Small intestine (tissue), 7 donors: Measurements from ENCODE around the gene SMYD3. TPM values are rescaled to one million over a fixed set of nuclear protein-coding genes. Genes with fewer than 3 reads are reported as not detected.
A peak's percentile ranks its signal among the peaks of the same experiment; 100 is the strongest.

Source experiments
- DNase-seq, 2 donors: peaks; one replicate each; pipeline versions ENCODE4 v3.0.0 to v3.0.0-alpha.2; 2013
- FAIRE-seq: peaks from 2 replicates; lab custom pipeline; 2012; peaks lifted over from hg19 to GRCh38; lab: Jason Lieb, UNC
- H3K27ac ChIP-seq, 3 donors: one replicate each; pipeline ENCODE4 v1.5.1; 2013; ENCODE audit warnings: low read length in 2 of 3, mild to moderate bottlenecking in 2 of 3, control low read depth in 1 of 3, inconsistent platforms in 1 of 3, low read depth in 1 of 3, moderate library complexity in 1 of 3
- H3K27me3 ChIP-seq, 3 donors: one replicate each; pipeline ENCODE4 v1.6.1; 2013; ENCODE audit warnings: low read length in 3 of 3, inconsistent platforms in 1 of 3; ENCODE audit not compliant: control insufficient read depth in 3 of 3, insufficient read depth in 3 of 3
- H3K36me3 ChIP-seq, 3 donors: one replicate each; pipeline ENCODE4 v1.6.1; 2013; ENCODE audit warnings: low read length in 3 of 3, inconsistent platforms in 1 of 3, low read depth in 1 of 3, mild to moderate bottlenecking in 1 of 3, moderate library complexity in 1 of 3; ENCODE audit not compliant: control insufficient read depth in 3 of 3, insufficient read depth in 2 of 3
- H3K4me1 ChIP-seq, 3 donors: one replicate each; pipeline ENCODE4 v1.6.1; 2013; ENCODE audit warnings: low read length in 2 of 3, inconsistent platforms in 1 of 3, low read depth in 1 of 3, mild to moderate bottlenecking in 1 of 3, moderate library complexity in 1 of 3; ENCODE audit not compliant: control insufficient read depth in 3 of 3, insufficient read depth in 2 of 3
- H3K4me3 ChIP-seq, 3 donors: one replicate each; pipeline ENCODE4 v1.5.1; 2013; ENCODE audit warnings: low read length in 3 of 3, control low read depth in 1 of 3, inconsistent platforms in 1 of 3, low read depth in 1 of 3, mild to moderate bottlenecking in 1 of 3, moderate library complexity in 1 of 3
- H3K9me3 ChIP-seq, 2 donors: one replicate each; pipeline ENCODE4 v1.6.1; 2013; ENCODE audit warnings: low read depth in 1 of 2, low read length in 1 of 2; ENCODE audit not compliant: control insufficient read depth in 2 of 2, insufficient read depth in 1 of 2
- WGBS, 3 donors: extraction: QIAGEN DNeasy Blood & Tissue Kit; methylation state at CpG; one replicate each; pipeline ENCODE4 v1.1.7; 2013; 5-methylcytosine and 5-hydroxymethylcytosine counted together
- polyA plus RNA-seq, 4 donors: library from polyadenylated mRNA; stranded (reverse) in 3 of 4; unstranded in 1 of 4; fragments of 200-250 nt in 3 of 4; fragments of 120-200 nt in 1 of 4; gene quantifications; one replicate each; pipeline versions ENCODE4 v1.2.1 to v1.2.3, GENCODE V29; 2013
- donor health status: healthy with polysubstance abuse.
- donor health status: control.
- donor health status: control.
- donor health status: Bipolar disorder and iron deficiency.
- donor health status: healthy.

The SMYD3 gene
- polyA plus RNA-seq, 4 donors = 5.4 to 10.1 (median 8.5) TPM

DNA sequence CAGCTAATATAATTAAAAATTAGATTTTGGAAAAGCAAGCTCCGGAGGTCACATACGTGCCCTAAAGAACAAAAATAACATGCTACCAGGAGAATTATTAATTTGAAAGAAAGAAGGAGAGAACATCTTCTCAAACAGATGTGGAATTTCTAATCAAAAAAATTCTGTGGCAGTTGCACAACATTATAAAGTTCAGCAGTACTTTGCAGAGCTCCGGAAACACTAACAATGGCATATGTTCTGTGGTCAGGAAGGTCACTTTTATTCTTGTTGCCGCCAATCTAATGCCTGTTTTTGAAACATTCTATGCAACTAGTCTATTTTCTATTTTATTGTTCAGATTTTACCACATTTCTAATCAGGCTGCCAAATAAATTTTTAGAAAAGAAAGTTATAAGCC, 186.8 kb downstream of the SMYD3 start:
- no peak for FAIRE-seq
- H3K27ac ChIP-seq = no peak overlapping the region
- WGBS, 3 donors = 65 to 92% (median 77%) methylated on average over 4 of the region's 4 CpGs
- H3K27me3 ChIP-seq = no peaks in the 10 kb centered on the region
- H3K36me3 ChIP-seq = peaks cover 0 to 2% (median 0%) of the 10 kb centered on the region in 3 donors
- H3K4me1 ChIP-seq = no peaks in the 10 kb centered on the region
- no peaks in the 10 kb centered on the region for H3K9me3 ChIP-seq
- H3K4me3 ChIP-seq = no peak overlapping the region
- DNase-seq = no peak

DNA sequence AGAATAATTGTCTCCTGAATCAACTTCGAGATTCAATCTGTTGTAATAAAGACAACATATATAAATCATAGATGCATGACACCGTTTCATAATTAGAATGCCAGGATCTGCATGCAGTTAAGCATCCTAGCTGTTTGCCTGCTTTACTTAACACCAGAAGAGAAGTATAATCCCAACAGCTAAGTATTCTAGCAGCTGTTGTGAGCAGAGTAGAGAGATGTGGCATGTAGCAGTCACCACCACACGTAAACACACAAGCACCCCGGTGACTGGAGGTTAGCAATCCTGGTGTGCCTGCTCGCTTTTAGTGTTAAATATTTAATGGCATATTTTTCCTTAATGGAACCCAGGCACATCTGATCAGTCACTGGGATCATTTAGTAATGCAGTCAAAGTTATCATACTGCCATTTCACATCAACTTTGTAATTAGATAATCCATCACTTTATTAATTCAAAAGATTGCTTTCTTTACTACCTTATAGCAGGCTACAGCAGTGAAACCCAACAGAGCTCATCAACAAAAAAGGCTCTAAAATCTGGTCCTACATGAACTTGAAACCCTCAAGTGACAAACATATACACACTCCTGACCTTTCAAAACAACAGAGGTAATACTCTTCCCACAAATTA, 187.9 kb downstream of the SMYD3 start:
- no peak for DNase-seq
- WGBS, 3 donors = 81 to 90% (median 90%) methylated on average over 5 of the region's 5 CpGs
- no peaks in the 10 kb centered on the region for H3K9me3 ChIP-seq
- no peak for FAIRE-seq
- H3K4me1 ChIP-seq = no peaks in the 10 kb centered on the region
- peaks cover 0 to 2% (median 0%) of the 10 kb centered on the region in 3 donors for H3K36me3 ChIP-seq
- H3K27me3 ChIP-seq = no peaks in the 10 kb centered on the region
- H3K4me3 ChIP-seq = no peak overlapping the region
- no peak overlapping the region for H3K27ac ChIP-seq

DNA sequence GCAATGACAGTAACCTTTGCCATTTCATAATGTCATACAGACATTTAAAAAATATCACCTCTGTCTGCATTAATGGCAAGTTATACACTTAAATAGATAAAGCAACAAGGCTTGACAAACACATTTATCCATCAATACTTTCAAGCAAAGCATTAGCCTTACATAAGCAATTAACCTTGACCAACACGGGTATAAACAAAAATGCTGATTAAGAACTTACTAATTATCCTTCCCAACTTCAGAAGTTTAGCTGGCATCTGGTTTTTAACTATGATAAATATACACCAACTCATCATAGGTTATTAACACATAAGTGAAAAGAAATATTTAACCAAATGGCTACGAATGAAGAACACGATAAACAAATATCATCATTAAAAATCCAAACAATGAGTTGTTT, 188.5 kb downstream of the SMYD3 start:
- Histone ChIP-seq H3K9me3 (no peaks in the 10 kb centered on the region), H3K4me1 (no peaks in the 10 kb centered on the region), H3K27ac (no peak overlapping the region), H3K4me3 (no peak overlapping the region), H3K36me3 (peaks cover 0 to 2% (median 0%) of the 10 kb centered on the region in 3 donors), H3K27me3 (no peaks in the 10 kb centered on the region)
- DNase-seq = no peak
- 75 to 79% (median 78%) methylated on average over 3 of the region's 3 CpGs for WGBS, 3 donors
- FAIRE-seq = no peak

DNA sequence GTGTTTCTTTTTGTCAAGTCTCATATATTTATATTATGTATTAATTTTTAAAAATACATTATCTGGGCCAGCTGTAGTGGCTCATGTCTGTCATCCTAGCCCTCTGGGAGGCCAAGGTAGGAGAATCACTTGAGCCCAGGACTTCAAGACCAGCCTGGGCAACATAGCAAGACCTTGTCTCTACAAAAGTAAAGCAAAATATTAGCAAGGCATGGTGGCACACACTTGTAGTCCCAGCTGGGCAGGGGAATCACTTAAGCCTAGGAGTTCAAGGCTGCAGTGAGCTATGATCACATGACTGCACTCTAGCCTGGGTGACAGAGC, 189.1 kb downstream of the SMYD3 start:
- Histone ChIP-seq H3K9me3 (no peaks in the 10 kb centered on the region), H3K27ac (no peak overlapping the region), H3K27me3 (no peaks in the 10 kb centered on the region), H3K4me3 (no peak overlapping the region), H3K4me1 (no peaks in the 10 kb centered on the region), H3K36me3 (no peaks in the 10 kb centered on the region)
- no peak for FAIRE-seq
- no peak for DNase-seq

DNA sequence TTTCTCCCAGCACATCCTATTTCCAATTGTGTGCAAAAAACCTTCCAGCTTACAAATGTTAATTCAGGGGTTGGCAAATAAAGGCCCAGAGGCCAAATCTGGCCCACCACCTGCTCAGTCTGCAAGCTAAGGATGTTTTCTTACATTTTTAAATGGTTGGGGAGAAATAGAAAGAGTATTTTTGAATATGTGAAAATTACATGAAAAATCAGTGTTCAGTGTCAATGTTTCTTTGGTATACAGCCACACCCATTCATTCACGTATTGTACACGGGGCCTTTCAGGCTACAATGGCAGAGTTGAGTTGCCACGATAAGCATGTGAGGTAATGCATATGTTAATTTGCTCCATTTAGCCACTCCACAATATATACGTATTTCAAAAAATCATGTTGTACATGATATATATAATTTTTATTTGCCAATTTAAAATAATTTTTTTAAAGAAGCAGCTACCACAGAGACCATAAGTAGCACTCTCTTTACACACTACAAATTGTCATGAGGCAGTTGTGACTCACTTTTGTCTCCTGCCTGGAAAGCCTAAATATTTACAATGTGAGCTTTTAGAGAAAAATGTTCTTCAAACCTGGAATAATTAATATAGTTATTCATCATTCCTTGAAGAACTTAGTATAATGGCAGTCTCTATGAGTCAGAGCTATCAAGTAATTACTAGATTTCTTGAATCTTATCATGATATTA, 189.6 kb downstream of the SMYD3 start:
- Histone ChIP-seq H3K9me3 (no peaks in the 10 kb centered on the region), H3K27me3 (no peaks in the 10 kb centered on the region), H3K27ac (no peak overlapping the region), H3K4me1 (no peaks in the 10 kb centered on the region), H3K36me3 (no peaks in the 10 kb centered on the region), H3K4me3 (no peak overlapping the region)
- DNase-seq (no peak), FAIRE-seq (no peak)
- WGBS, 3 donors = 93 to 96% (median 95%) methylated on average over 4 of the region's 4 CpGs

DNA sequence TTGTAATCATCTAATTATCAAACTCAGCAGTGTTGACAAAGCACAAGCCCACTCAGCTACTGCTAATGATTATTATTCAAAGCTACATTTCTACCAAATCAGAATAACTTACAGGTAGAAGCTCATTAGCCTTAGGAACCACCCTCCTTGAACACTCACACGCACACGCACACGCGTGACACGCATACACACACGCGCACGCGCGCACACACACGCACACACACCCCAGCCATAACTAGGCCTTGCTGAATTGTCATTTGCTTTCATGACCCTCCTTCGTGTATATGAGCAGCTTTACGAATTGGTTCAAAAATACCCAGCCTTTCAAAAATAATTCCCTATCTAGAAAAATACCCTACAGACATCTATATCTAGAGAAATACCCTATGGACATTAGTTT, 195.6 kb downstream of the SMYD3 start:
- Histone ChIP-seq H3K4me3 (no peak overlapping the region), H3K9me3 (no peaks in the 10 kb centered on the region), H3K27ac (no peak overlapping the region), H3K4me1 (no peaks in the 10 kb centered on the region), H3K36me3 (no peaks in the 10 kb centered on the region), H3K27me3 (no peaks in the 10 kb centered on the region)
- FAIRE-seq = no peak
- DNase-seq = no peak
- 98% methylated on average over 13 of the region's 13 CpGs for WGBS, 3 donors

DNA sequence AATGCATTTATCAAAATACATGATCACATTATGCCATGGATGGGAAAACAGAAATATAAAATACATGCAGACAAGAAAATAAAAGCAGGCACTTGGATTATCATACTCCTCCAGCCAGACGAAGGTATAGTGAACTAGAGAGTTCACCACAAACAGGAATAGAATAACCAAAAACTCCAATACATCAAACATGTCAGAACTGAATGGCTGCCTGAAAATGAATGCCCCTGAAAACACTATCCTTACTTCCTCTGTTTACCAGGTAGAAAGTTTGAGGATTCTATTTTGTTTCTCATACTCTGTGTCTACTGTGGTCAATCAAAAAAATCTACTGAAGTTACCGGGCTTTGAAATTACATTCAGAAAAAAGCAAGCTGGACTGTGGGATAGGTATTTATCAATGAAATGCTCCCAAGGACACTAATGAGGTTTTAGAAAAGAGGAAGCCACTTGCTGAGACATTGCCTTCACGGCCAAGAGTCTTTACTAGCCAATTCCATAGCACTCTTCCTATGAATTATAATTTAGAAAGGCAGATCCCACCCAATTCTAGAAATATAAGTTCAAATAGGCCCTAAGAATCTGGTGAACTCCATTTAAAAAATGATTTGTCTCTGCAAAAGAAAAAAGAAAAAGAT, 197.7 kb downstream of the SMYD3 start:
- Histone ChIP-seq H3K4me3 (no peak overlapping the region), H3K4me1 (no peaks in the 10 kb centered on the region), H3K27me3 (no peaks in the 10 kb centered on the region), H3K36me3 (no peaks in the 10 kb centered on the region), H3K9me3 (no peaks in the 10 kb centered on the region), H3K27ac (no peak overlapping the region)
- no peak for DNase-seq
- WGBS, 3 donors = 85 to 92% (median 86%) methylated on average over 3 of the region's 3 CpGs
- no peak for FAIRE-seq

DNA sequence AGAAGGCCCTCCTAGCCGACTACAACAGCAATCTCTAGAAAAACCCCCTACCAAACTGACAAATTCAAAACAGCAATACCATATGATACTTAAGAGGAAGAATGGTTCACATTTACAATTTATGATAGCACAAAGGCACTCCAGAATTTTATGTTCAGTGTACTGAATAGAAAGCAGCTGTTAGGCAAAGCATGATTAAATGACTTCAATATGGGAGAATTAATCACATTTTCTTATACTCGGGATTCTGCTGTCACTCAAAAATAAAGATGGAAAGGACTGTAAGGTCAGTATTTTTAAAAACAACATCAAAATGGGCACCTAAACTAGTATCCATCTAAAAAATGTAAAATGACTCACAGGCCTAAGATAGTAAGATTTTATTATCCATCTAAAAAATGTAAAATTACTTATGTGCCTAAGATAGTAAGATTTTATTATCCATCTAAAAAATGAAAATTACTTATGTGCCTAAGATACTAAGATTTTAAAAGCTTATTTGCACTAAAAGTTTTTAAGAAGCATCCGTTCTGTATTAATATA, 198.5 kb downstream of the SMYD3 start:
- Histone ChIP-seq H3K27ac (no peak overlapping the region), H3K27me3 (no peaks in the 10 kb centered on the region), H3K4me3 (no peak overlapping the region), H3K4me1 (no peaks in the 10 kb centered on the region), H3K9me3 (no peaks in the 10 kb centered on the region), H3K36me3 (no peaks in the 10 kb centered on the region)
- FAIRE-seq (peak; percentile 44), DNase-seq (no peak)
- 95 to 97% (median 96%) methylated on average over 3 of the region's 3 CpGs for WGBS, 3 donors
